ENCODE measurements around the gene GRIN3A. TPM values are rescaled to one million over a fixed set of nuclear protein-coding genes. Genes with fewer than 3 reads are reported as not detected.

The GRIN3A gene
- total RNA-seq, 1 experiment from 2014 or later, result not detected

DNA sequence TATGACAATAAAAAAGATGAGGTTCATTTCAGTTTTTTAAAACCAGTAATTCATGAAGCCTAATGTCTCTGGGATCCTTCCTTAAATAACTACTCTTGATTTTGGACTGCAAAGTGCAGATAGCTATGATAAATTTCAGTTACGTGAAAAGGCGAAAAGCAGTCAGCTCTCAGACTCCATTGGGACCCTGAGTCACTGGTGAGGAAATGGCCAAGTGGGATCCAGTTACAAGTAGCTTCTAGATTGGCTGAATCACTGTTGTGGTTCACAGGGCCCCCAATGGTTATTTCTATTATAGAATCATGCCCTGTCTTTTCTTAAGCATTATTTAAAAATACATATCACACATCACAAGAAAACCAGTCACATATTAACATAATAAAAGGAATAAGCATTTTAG is 112.6 kb downstream of the GRIN3A start:
- TF ChIP-seq, protein P1, sequence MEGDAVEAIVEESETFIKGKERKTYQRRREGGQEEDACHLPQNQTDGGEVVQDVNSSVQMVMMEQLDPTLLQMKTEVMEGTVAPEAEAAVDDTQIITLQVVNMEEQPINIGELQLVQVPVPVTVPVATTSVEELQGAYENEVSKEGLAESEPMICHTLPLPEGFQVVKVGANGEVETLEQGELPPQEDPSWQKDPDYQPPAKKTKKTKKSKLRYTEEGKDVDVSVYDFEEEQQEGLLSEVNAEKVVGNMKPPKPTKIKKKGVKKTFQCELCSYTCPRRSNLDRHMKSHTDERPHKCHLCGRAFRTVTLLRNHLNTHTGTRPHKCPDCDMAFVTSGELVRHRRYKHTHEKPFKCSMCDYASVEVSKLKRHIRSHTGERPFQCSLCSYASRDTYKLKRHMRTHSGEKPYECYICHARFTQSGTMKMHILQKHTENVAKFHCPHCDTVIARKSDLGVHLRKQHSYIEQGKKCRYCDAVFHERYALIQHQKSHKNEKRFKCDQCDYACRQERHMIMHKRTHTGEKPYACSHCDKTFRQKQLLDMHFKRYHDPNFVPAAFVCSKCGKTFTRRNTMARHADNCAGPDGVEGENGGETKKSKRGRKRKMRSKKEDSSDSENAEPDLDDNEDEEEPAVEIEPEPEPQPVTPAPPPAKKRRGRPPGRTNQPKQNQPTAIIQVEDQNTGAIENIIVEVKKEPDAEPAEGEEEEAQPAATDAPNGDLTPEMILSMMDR (IDR thresholded peaks at IDR 0.05; ENCODE audit: insufficient read depth in 1 of 2, low read depth in 1 of 2, low read length in 1 of 2, severe bottlenecking in 1 of 2, unreplicated experiment in 1 of 2), result no peak
- Mint-ChIP-seq H3K36me3 (ENCODE audit: insufficient read depth, unreplicated experiment) (no peaks in the 10 kb centered on the region), H3K9me3 (ENCODE audit: unreplicated experiment) (no peaks in the 10 kb centered on the region), H3K27ac (ENCODE audit: unreplicated experiment) (no peak overlapping the region), H3K4me3 (ENCODE audit: unreplicated experiment) (no peak overlapping the region), H3K27me3 (ENCODE audit: insufficient read depth, unreplicated experiment) (no peaks in the 10 kb centered on the region), H3K4me1 (ENCODE audit: low read depth, unreplicated experiment) (peaks cover 9% of the 10 kb centered on the region)
- Histone ChIP-seq H3K9me3 (no peaks in the 10 kb centered on the region), H3K4me1 (peaks cover 9% of the 10 kb centered on the region; the same call in 1 of the 2 replicates), H3K36me3 (ENCODE audit: control insufficient read depth, insufficient read depth, low read length) (no peaks in the 10 kb centered on the region), H3K27me3 (replicated peaks; ENCODE audit: control insufficient read depth, insufficient read depth, low read length) (no peaks in the 10 kb centered on the region), H3K4me3 (ENCODE audit: low read depth, low read length) (no peak overlapping the region)
- intact Hi-C loops (cut with micrococcal nuclease; ENCODE audit: unreplicated experiment), result no loop called here
- ChIA-PET POLR2A (no interaction called here), CTCF (no interaction called here)
- no peak for DNase-seq
- BruUV-seq (replicated peaks), result no TSS peak

DNA sequence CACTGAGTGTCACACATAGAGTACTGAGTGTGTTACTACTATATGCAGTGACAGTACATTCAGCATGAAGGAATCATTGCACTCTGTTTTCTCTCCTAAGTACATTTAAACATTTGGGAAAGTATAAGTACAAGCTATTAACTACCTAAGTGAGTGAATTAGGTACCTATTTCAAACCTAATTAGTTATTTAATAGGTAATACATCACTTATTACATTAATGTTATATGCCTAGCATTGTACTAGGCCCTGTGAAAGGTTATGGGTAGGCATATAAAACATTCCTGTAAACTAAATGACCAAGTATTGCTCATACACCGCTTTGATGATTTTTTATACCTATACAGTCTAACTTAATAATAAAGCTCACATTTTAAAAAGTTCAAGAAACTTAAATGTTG is 118.0 kb downstream of the GRIN3A start:
- Mint-ChIP-seq H3K27me3 (ENCODE audit: insufficient read depth, unreplicated experiment) (no peaks in the 10 kb centered on the region), H3K4me1 (ENCODE audit: low read depth, unreplicated experiment) (no peaks in the 10 kb centered on the region), H3K9me3 (ENCODE audit: unreplicated experiment) (no peaks in the 10 kb centered on the region), H3K27ac (ENCODE audit: unreplicated experiment) (no peak overlapping the region), H3K36me3 (ENCODE audit: insufficient read depth, unreplicated experiment) (no peaks in the 10 kb centered on the region), H3K4me3 (ENCODE audit: unreplicated experiment) (no peak overlapping the region)
- ChIA-PET POLR2A (no interaction called here), CTCF (no interaction called here)
- H3K27me3 ChIP-seq (replicated peaks; ENCODE audit: control insufficient read depth, insufficient read depth, low read length), result no peaks in the 10 kb centered on the region
- H3K4me1 ChIP-seq, result no peaks in the 10 kb centered on the region
- TF ChIP-seq, protein P1 (IDR thresholded peaks at IDR 0.05; ENCODE audit: insufficient read depth in 1 of 2, low read depth in 1 of 2, low read length in 1 of 2, severe bottlenecking in 1 of 2, unreplicated experiment in 1 of 2), result no peak
- H3K9me3 ChIP-seq, result no peaks in the 10 kb centered on the region
- no TSS peak for BruUV-seq (replicated peaks)
- intact Hi-C loops (cut with micrococcal nuclease; ENCODE audit: unreplicated experiment), result no loop called here
- H3K36me3 ChIP-seq (ENCODE audit: control insufficient read depth, insufficient read depth, low read length), result no peaks in the 10 kb centered on the region
- H3K4me3 ChIP-seq (ENCODE audit: low read depth, low read length), result no peak overlapping the region
- no peak for DNase-seq

DNA sequence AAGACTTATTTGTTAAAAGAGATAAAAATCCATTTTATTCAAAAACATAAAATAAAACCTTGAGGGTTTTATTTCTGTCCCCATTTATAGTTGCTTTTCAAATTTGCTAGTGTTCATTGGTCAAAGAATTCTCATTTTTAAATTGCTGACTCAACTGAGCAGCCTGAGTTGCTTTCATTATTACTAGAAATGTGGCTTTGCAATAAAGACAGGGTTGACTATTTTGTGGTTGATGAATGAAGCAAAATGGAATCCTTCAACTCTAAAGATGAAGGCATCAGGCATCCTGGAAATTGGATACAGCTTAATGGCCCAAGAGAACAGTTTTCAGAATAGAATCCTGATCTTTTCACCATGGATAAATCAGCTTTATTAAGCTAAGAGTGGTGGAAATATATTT is 119.7 kb downstream of the GRIN3A start:
- BruUV-seq (replicated peaks), result no TSS peak
- no peak for DNase-seq
- Histone ChIP-seq H3K36me3 (ENCODE audit: control insufficient read depth, insufficient read depth, low read length) (no peaks in the 10 kb centered on the region), H3K4me1 (no peaks in the 10 kb centered on the region), H3K27me3 (replicated peaks; ENCODE audit: control insufficient read depth, insufficient read depth, low read length) (no peaks in the 10 kb centered on the region), H3K4me3 (ENCODE audit: low read depth, low read length) (no peak overlapping the region), H3K9me3 (no peaks in the 10 kb centered on the region)
- CTCF ChIA-PET, result no interaction called here
- POLR2A ChIA-PET, result no interaction called here
- intact Hi-C loops (cut with micrococcal nuclease; ENCODE audit: unreplicated experiment), result no loop called here
- H3K27ac Mint-ChIP-seq (ENCODE audit: unreplicated experiment), result no peak overlapping the region
- no peaks in the 10 kb centered on the region for H3K36me3 Mint-ChIP-seq (ENCODE audit: insufficient read depth, unreplicated experiment)
- H3K27me3 Mint-ChIP-seq (ENCODE audit: insufficient read depth, unreplicated experiment), result no peaks in the 10 kb centered on the region
- no peak overlapping the region for H3K4me3 Mint-ChIP-seq (ENCODE audit: unreplicated experiment)
- TF ChIP-seq, protein P1 (IDR thresholded peaks at IDR 0.05; ENCODE audit: insufficient read depth in 1 of 2, low read depth in 1 of 2, low read length in 1 of 2, severe bottlenecking in 1 of 2, unreplicated experiment in 1 of 2), result no peak
- H3K4me1 Mint-ChIP-seq (ENCODE audit: low read depth, unreplicated experiment), result no peaks in the 10 kb centered on the region
- H3K9me3 Mint-ChIP-seq (ENCODE audit: unreplicated experiment), result no peaks in the 10 kb centered on the region

All from Caco-2 (cell line).